GM18951 (cell line): Measurements from ENCODE around the gene THAP9.
"Not testable (repeated sequence)": the region's sequence is repeated elsewhere in the genome, so short reads cannot be mapped to it uniquely, and the experiment has no call there.

Source experiments
- POLR2A ChIP-seq: IDR thresholded peaks from 4 replicates; pipeline ENCODE4 v1.6.1; 2011; ENCODE audit warnings: mild to moderate bottlenecking; ENCODE audit not compliant: insufficient read length, insufficient read depth; ENCODE audit errors: extremely low read depth
- in situ Hi-C: fragments of 300-500 bp; cut with MboI; formaldehyde crosslinking; loops from one replicate; pipeline ENCODE4 v1.12.0; 2022; ENCODE audit warnings: low sequenced_read_pairs, mixed read lengths, inconsistent platforms; ENCODE audit not compliant: unreplicated experiment

Gene THAP9

GRCh38 chr4:82900411-82901182, at the start of gene THAP9:
Gene THAP9, plus strand, starts transcription at chr4:82900735. Its CDS starts 68 bp downstream, at chr4:82900803.
- TF ChIP-seq POLR2A = peak; percentile 86
- in situ Hi-C loops = no loop called here

- in situ Hi-C loops = no loop called here
- TF ChIP-seq POLR2A = no peak
Observed at GRCh38 chr4:82851318-82851717, 49.2 kb upstream of the THAP9 start.

- in situ Hi-C loops = no loop called here
- TF ChIP-seq POLR2A = no peak
Observed at GRCh38 chr4:82851885-82852750, 48.4 kb upstream of the THAP9 start.

- in situ Hi-C loops = no loop called here
- no peak for TF ChIP-seq POLR2A
Observed at GRCh38 chr4:82852751-82853285, 47.7 kb upstream of the THAP9 start.

GRCh38 chr4:82860487-82860886, 40.0 kb upstream of the THAP9 start:
- in situ Hi-C loops = not testable (repeated sequence)

GRCh38 chr4:82861529-82861928, 39.0 kb upstream of the THAP9 start:
- in situ Hi-C loops = no loop called here
- TF ChIP-seq POLR2A = no peak

- no peak for TF ChIP-seq POLR2A
- in situ Hi-C loops = no loop called here
Observed at GRCh38 chr4:82864336-82864979, 36.1 kb upstream of the THAP9 start.

GRCh38 chr4:82865592-82865991, 34.9 kb upstream of the THAP9 start:
- TF ChIP-seq POLR2A = no peak
- in situ Hi-C loops = no loop called here

GRCh38 chr4:82866033-82866432, 34.5 kb upstream of the THAP9 start:
- in situ Hi-C loops = not testable (repeated sequence)

- TF ChIP-seq POLR2A = no peak
- in situ Hi-C loops = no loop called here
Observed at GRCh38 chr4:82866706-82867385, 33.7 kb upstream of the THAP9 start.

- TF ChIP-seq POLR2A = no peak
- in situ Hi-C loops = no loop called here
Observed at GRCh38 chr4:82868572-82868971, 32.0 kb upstream of the THAP9 start.

- no peak for TF ChIP-seq POLR2A
- in situ Hi-C loops = no loop called here
Observed at GRCh38 chr4:82885410-82885809, 15.1 kb upstream of the THAP9 start.
